ENCODE results near the gene BDNF. TPM values are rescaled to one million over a fixed set of nuclear protein-coding genes. Genes with fewer than 3 reads are reported as not detected.

The BDNF gene
- total and polyA plus RNA-seq, 5 donors: 0.05 to 0.09 (median 0.07) TPM; not detected in 1

DNA sequence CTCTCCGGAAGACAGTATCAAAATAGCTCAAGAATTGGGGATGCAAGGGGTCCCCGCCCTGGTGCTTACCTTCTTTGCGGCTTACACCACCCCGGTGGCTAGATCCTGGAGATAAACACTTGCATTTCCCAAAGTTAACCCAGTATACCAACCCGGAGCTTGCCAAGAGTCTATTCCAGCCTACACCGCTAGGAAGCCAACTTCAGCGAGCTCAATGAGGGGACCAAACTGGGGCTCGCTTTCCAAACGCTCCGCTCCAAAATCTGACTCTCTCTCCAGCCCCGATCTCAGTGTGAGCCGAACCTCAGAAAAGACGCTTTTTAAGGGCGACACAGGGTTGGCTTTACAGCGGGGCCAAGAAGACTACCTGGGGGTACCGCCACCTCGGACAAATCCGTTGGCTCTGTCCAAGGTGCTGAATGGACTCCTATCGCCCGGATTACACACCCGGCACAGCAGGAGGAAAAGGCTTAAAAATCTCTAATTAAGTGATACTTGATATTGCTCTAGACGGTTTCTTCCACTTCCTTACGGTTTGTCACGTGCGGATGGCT, 20.1 kb upstream of the BDNF start:
- no peak overlapping the region for H3K4me3 ChIP-seq (ENCODE audit: low read length)
- peak in 1 of 3 donors; percentile 45 for DNase-seq
- intact Hi-C loops (cut with DNase I): no loop called here

DNA sequence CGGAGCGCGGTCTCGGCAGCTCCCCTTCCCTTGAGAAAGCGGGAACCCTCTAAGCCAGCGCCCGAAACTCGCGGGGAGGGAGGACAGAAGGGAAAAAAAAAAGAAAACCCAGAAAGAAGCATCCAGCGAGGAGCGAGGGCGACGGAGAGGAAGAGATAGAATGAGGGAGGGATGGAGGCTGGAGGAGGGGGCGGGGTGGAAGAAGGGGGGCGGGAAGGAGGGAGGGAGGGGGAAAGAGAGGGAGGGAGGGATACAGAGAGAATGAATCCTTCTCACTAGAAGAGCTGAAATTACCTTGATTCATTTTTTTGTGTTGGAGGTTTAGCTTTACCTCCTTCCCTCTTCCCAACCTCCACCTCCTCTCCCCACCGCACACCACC, 19.3 kb upstream of the BDNF start:
- Histone ChIP-seq H3K27ac (ENCODE audit: low read length) (no peak overlapping the region), H3K27me3 (ENCODE audit: control insufficient read depth, insufficient read depth) (peaks cover 7% of the 10 kb centered on the region), H3K4me3 (ENCODE audit: low read length) (peak overlapping the region; percentile 51), H3K9me3 (ENCODE audit: control insufficient read depth, low read length) (no peaks in the 10 kb centered on the region), H3K4me1 (ENCODE audit: control insufficient read depth, insufficient read depth, low read length) (peaks cover 5% of the 10 kb centered on the region)
- ATAC-seq (no peak), DNase-seq (no peak)
- intact Hi-C loops (cut with DNase I): no loop called here
- WGBS: 5% methylated on average over 16 of the region's 16 CpGs

More for the DNA sequence above, 20.1 kb upstream of the BDNF start:
- ATAC-seq: no peak
- peaks cover 5% of the 10 kb centered on the region for H3K4me1 ChIP-seq (ENCODE audit: control insufficient read depth, insufficient read depth, low read length)
- no peaks in the 10 kb centered on the region for H3K9me3 ChIP-seq (ENCODE audit: control insufficient read depth, low read length)
- no peak overlapping the region for H3K27ac ChIP-seq (ENCODE audit: low read length)
- H3K27me3 ChIP-seq (ENCODE audit: control insufficient read depth, insufficient read depth): peaks cover 7% of the 10 kb centered on the region
- 5% methylated on average over 25 of the region's 25 CpGs for WGBS

DNA sequence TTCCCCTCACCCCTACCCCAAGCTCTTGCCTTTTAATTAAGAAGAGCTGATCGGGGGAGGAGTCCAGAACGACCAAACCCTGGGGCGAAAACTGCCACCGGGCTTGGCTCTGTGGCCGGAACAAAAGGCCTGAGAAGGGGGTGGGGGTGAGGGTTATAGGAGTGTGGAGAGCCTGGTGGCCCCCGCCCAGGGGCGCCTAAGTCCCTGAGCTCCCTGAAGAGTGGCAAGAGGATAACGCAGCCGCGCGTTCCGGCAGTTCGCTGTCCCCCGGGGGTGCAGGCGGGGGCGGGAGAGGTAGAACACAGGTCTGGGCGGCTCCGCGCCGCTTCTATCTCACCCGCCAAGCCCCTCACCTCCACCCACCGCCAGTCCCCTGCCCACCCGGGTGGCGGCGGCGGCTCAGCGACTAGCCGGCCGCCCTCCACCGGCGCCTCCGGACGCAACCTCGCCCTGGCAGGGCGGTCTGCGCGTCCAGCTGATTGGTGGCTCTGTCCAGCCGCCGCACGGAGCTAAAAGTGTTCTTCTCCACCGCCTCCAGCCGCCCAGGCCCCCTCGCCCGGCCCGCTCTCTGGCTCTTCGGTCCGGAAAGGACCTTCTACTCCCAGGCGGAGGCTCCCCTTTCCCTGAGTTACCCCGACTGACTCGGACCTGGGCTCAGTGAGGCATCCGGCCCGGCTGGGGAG, 18.7 kb upstream of the BDNF start:
- Histone ChIP-seq H3K4me1 (ENCODE audit: control insufficient read depth, insufficient read depth, low read length) (peaks cover 5% of the 10 kb centered on the region), H3K27ac (ENCODE audit: low read length) (no peak overlapping the region), H3K4me3 (ENCODE audit: low read length) (peak overlapping the region; percentile 51), H3K27me3 (ENCODE audit: control insufficient read depth, insufficient read depth) (peaks cover 8% of the 10 kb centered on the region), H3K9me3 (ENCODE audit: control insufficient read depth, low read length) (no peaks in the 10 kb centered on the region)
- peak; percentile 78 to 83 for ATAC-seq
- intact Hi-C loops (cut with DNase I): no loop called here
- 1% methylated on average over 52 of the region's 52 CpGs for WGBS
- DNase-seq: peak; percentile 34 to 66 (median 60)

DNA sequence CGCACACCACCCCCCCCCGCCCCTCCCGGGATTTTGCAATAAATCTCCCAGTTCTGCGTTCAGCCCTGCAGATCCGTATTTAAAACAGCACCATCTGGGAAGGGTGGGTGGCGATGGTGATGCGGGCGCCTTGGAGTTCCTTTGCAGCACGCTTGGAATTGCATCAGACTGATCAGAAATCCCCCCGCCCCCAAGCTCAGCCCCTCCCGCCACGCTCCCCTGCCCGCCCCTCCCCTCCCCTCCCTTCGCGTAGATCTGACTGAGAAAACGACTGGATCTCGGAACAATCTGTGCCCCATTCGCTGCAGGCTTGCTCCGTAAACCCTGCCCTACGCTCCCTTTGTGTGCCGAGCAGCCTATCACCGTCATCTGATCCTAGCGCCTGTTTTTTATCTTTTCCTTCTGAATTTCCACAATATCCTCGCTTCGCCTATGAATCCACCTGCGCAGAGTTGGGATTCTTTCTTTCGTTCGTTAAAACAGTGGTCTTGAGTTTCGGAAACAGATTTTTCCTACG, 18.1 kb upstream of the BDNF start:
- intact Hi-C loops (cut with DNase I): no loop called here
- under 1% methylated on average over 30 of the region's 30 CpGs for WGBS
- no peak overlapping the region for H3K27ac ChIP-seq (ENCODE audit: low read length)
- peaks cover 8% of the 10 kb centered on the region for H3K27me3 ChIP-seq (ENCODE audit: control insufficient read depth, insufficient read depth)
- no peaks in the 10 kb centered on the region for H3K9me3 ChIP-seq (ENCODE audit: control insufficient read depth, low read length)
- H3K4me3 ChIP-seq (ENCODE audit: low read length): peak overlapping the region; percentile 51
- peaks cover 5% of the 10 kb centered on the region for H3K4me1 ChIP-seq (ENCODE audit: control insufficient read depth, insufficient read depth, low read length)
- DNase-seq: peak in 1 of 3 donors; percentile 20
- peak; percentile 61 to 74 for ATAC-seq

DNA sequence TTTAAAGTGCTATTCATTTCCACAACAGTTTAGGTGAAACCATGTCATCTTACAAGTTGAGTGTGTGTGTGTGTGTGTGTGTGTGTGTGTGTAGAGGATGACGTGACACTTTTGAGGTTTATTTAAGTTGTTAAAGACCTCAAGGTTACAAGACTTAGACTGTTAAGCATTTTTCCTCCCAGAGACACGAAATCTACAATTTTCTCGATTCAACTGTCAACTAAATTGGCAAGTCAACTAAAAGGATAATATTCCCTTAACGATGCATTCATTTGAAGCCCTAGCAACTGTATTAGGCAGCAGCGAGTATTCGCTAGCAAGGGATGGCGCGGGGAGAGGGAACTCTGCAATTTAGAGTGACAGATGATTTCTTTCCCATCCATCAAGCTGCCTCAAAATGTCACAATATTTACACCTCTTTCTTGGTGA, 17.6 kb upstream of the BDNF start:
- no peak for ATAC-seq

DNA sequence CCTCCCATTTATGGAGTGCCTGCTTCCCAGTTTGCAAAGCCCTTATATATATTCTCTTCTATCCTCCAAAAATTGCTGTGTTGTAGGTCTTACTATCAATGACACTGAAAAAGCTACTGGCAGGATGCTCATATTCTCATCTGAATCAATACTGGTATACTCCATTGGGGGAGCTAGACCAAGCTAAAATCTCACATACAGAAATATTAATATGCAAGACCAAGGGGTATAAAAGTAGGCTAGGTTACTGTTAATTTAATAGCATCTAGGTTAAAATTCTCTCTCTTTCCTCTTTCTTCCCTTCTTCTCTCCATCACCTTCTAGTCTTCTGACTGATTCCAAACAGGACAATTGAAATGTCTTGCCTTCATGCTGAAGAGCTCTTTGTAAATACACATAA, 17.1 kb upstream of the BDNF start:
- no peak overlapping the region for H3K27ac ChIP-seq (ENCODE audit: low read length)
- intact Hi-C loops (cut with DNase I): no loop called here
- no peak overlapping the region for H3K4me3 ChIP-seq (ENCODE audit: low read length)
- DNase-seq (no peak), ATAC-seq (no peak)
- peaks cover 8% of the 10 kb centered on the region for H3K27me3 ChIP-seq (ENCODE audit: control insufficient read depth, insufficient read depth)
- peaks cover 1% of the 10 kb centered on the region for H3K4me1 ChIP-seq (ENCODE audit: control insufficient read depth, insufficient read depth, low read length)
- no peaks in the 10 kb centered on the region for H3K9me3 ChIP-seq (ENCODE audit: control insufficient read depth, low read length)

More for the DNA sequence above, 17.6 kb upstream of the BDNF start:
- Histone ChIP-seq H3K4me1 (ENCODE audit: control insufficient read depth, insufficient read depth, low read length) (peaks cover 3% of the 10 kb centered on the region), H3K27ac (ENCODE audit: low read length) (no peak overlapping the region), H3K27me3 (ENCODE audit: control insufficient read depth, insufficient read depth) (peaks cover 8% of the 10 kb centered on the region), H3K9me3 (ENCODE audit: control insufficient read depth, low read length) (no peaks in the 10 kb centered on the region), H3K4me3 (ENCODE audit: low read length) (peak overlapping the region; percentile 51)
- WGBS: 4% methylated on average over 8 of the region's 8 CpGs
- intact Hi-C loops (cut with DNase I): no loop called here
- no peak for DNase-seq

DNA sequence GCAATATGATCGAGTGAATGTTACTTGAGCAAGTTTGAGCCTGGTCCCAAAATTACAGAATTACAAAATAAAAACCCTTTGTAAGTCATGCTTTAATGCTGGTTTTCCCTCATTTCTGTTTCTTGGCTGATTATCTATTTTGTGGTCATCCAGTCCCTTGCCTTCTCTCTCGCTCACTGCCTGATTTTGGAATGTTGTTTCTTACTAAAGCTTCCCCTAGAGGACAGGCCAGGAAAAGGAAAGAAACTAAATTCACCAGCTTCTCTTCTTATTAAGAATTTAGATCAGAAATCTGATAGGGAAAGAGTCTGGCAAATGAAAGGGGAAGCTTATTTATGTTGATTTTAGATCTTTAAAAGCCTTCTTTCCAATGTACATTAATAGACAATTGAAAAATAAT, 16.6 kb upstream of the BDNF start:
- Histone ChIP-seq H3K27ac (ENCODE audit: low read length) (no peak overlapping the region), H3K9me3 (ENCODE audit: control insufficient read depth, low read length) (no peaks in the 10 kb centered on the region), H3K27me3 (ENCODE audit: control insufficient read depth, insufficient read depth) (peaks cover 8% of the 10 kb centered on the region), H3K4me1 (ENCODE audit: control insufficient read depth, insufficient read depth, low read length) (no peaks in the 10 kb centered on the region), H3K4me3 (ENCODE audit: low read length) (no peak overlapping the region)
- ATAC-seq: no peak
- 50% methylated on average over 2 of the region's 2 CpGs for WGBS
- DNase-seq: no peak
- intact Hi-C loops (cut with DNase I): no loop called here

DNA sequence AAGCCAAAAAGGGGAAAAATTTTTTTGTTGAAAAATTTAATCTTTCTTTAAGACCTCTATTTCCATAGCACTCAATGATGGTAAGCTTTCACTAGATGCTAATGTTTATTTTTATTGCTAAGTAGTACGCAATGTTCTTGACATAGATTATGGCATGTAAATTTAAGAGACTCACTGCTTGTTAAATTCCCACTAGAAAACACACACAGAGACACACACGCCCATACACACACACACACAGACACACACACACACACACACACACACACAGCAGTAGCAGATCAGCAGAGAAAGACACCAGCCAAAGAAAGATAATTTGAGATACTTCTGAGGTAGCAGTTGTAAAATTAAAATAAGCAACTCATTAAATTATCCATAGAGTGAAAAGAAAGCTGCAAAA, 16.0 kb upstream of the BDNF start:
- WGBS: 74% methylated on average over 2 of the region's 2 CpGs
- Histone ChIP-seq H3K9me3 (ENCODE audit: control insufficient read depth, low read length) (no peaks in the 10 kb centered on the region), H3K27me3 (ENCODE audit: control insufficient read depth, insufficient read depth) (peaks cover 5% of the 10 kb centered on the region), H3K27ac (ENCODE audit: low read length) (no peak overlapping the region), H3K4me1 (ENCODE audit: control insufficient read depth, insufficient read depth, low read length) (no peaks in the 10 kb centered on the region), H3K4me3 (ENCODE audit: low read length) (no peak overlapping the region)
- DNase-seq (no peak), ATAC-seq (no peak)
- intact Hi-C loops (cut with DNase I): no loop called here

DNA sequence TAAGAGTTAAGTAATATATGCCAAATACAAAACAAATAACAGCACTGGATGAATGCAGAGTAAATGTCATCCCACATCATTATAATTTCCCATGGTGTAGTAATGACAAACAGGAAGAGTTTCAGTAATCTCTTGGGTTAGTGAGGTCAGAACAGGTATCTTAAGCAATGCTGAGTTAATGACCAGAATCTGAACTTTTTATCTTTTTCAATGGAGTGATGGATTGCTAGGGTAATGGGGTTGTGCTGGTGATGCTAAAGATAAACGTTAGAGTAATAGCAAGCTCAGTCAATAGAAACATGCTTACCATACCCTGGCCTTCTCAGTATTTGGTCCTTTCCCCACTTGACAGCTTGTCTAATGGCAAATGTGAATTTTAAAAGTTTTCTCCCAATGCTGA, 11.5 kb upstream of the BDNF start:
- no peak overlapping the region for H3K4me3 ChIP-seq (ENCODE audit: low read length)
- H3K27ac ChIP-seq (ENCODE audit: low read length): no peak overlapping the region
- ATAC-seq (no peak), DNase-seq (no peak)
- H3K4me1 ChIP-seq (ENCODE audit: control insufficient read depth, insufficient read depth, low read length): no peaks in the 10 kb centered on the region
- H3K9me3 ChIP-seq (ENCODE audit: control insufficient read depth, low read length): no peaks in the 10 kb centered on the region
- peaks cover 3% of the 10 kb centered on the region for H3K27me3 ChIP-seq (ENCODE audit: control insufficient read depth, insufficient read depth)
- intact Hi-C loops (cut with DNase I): no loop called here
- WGBS: 18% methylated on average over 1 of the region's 1 CpG

DNA sequence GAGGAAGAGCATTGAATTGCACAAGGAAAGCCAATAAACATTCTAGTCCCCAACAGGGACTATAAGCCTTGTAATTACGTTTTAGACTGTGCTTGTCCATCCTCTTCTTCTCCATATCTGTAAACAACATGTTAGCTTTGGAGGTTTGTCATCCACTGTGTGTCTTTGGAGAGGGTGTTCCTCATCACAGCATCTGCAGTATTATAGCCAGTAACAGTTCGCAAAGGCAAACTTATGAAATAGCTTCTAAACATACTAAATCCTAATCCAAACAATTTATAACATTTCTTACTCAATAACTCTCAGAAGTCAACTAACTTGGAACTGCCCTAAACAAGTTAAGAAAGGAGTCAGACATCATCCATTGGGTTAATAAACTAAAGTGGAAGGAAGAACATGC, 10.3 kb upstream of the BDNF start:
- intact Hi-C loops (cut with DNase I): no loop called here
- no peak overlapping the region for H3K4me3 ChIP-seq (ENCODE audit: low read length)
- no peak overlapping the region for H3K27ac ChIP-seq (ENCODE audit: low read length)
- H3K4me1 ChIP-seq (ENCODE audit: control insufficient read depth, insufficient read depth, low read length): no peaks in the 10 kb centered on the region
- H3K9me3 ChIP-seq (ENCODE audit: control insufficient read depth, low read length): no peaks in the 10 kb centered on the region
- WGBS: 64% methylated on average over 2 of the region's 2 CpGs
- peaks cover 7% of the 10 kb centered on the region for H3K27me3 ChIP-seq (ENCODE audit: control insufficient read depth, insufficient read depth)
- DNase-seq (no peak), ATAC-seq (no peak)

DNA sequence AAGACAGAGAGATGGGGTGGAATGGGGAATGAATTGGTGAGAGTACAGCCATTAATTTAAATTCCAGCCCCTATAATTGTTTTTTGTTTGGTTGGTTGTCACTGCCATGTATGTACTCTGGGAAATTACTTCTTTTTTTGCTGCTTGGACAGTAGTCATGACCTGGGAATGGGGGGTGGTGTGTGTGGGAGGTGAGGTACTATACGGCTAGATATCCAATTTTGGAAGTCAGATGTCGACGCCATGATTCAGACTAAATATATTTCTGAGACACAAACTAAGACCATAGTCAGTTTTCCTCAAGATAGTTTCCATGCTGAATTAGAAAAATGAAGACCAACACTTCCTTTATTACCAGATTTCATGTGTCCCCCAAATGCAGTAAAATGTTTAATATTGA, 7.4 kb upstream of the BDNF start:
- Histone ChIP-seq H3K27me3 (ENCODE audit: control insufficient read depth, insufficient read depth) (peaks cover 4% of the 10 kb centered on the region), H3K4me1 (ENCODE audit: control insufficient read depth, insufficient read depth, low read length) (no peaks in the 10 kb centered on the region), H3K4me3 (ENCODE audit: low read length) (no peak overlapping the region), H3K27ac (ENCODE audit: low read length) (no peak overlapping the region), H3K9me3 (ENCODE audit: control insufficient read depth, low read length) (no peaks in the 10 kb centered on the region)
- ATAC-seq: no peak
- 82% methylated on average over 3 of the region's 3 CpGs for WGBS
- DNase-seq: no peak
- intact Hi-C loops (cut with DNase I): loop anchor here in 3 of 4 donors (10.0 kb wide), 2 partner anchors 987 to 1627 kb away; no protein-coding TSS in a partner anchor
